WERI-Rb-1 (cell line): ENCODE data around the gene DMRTA2.
A peak's percentile ranks its signal among the peaks of the same experiment; 100 is the strongest.

Experiments
- DNase-seq: peaks from one replicate; pipeline ENCODE4 v3.0.0-alpha.2; 2020
- H3K27ac ChIP-seq: fragments of 250-450 bp; sonication (Bioruptor Pico); 2 replicates; pipeline ENCODE4 v1.5.1; 2020; ENCODE audit warnings: mild to moderate bottlenecking, moderate library complexity
- H3K27me3 ChIP-seq: fragments of 250-450 bp; sonication (Bioruptor Pico); 2 replicates; pipeline ENCODE4 v1.5.1; 2021; ENCODE audit warnings: mild to moderate bottlenecking, low read depth, moderate library complexity; ENCODE audit not compliant: insufficient read depth, severe bottlenecking
- H3K36me3 ChIP-seq: fragments of 250-450 bp; sonication (Bioruptor Pico); 2 replicates; pipeline ENCODE4 v1.5.1; 2020; ENCODE audit warnings: mild to moderate bottlenecking, moderate library complexity
- H3K4me3 ChIP-seq: 2 replicates; pipeline ENCODE4 v1.5.1; 2011; ENCODE audit warnings: low read depth, mild to moderate bottlenecking, control low read depth, low read length
- H3K9me3 ChIP-seq: fragments of 250-450 bp; sonication (Bioruptor Pico); 2 replicates; pipeline ENCODE4 v1.5.1; 2021; ENCODE audit warnings: mild to moderate bottlenecking, moderate library complexity; ENCODE audit not compliant: severe bottlenecking
- TF ChIP-seq, protein P1 (sequence below): IDR thresholded peaks from 2 replicates; pipeline ENCODE4 v1.5.1; 2011; ENCODE audit warnings: low read depth, mild to moderate bottlenecking, control low read depth, inconsistent platforms, low read length

DMRTA2 gene

GRCh38 chr1:50421768-50422674 lies 1.2 kb downstream of the DMRTA2 start:
- peaks cover 55% of the 10 kb centered on the region for H3K27me3 ChIP-seq
- TF ChIP-seq, protein P1, sequence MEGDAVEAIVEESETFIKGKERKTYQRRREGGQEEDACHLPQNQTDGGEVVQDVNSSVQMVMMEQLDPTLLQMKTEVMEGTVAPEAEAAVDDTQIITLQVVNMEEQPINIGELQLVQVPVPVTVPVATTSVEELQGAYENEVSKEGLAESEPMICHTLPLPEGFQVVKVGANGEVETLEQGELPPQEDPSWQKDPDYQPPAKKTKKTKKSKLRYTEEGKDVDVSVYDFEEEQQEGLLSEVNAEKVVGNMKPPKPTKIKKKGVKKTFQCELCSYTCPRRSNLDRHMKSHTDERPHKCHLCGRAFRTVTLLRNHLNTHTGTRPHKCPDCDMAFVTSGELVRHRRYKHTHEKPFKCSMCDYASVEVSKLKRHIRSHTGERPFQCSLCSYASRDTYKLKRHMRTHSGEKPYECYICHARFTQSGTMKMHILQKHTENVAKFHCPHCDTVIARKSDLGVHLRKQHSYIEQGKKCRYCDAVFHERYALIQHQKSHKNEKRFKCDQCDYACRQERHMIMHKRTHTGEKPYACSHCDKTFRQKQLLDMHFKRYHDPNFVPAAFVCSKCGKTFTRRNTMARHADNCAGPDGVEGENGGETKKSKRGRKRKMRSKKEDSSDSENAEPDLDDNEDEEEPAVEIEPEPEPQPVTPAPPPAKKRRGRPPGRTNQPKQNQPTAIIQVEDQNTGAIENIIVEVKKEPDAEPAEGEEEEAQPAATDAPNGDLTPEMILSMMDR = no peak
- no peak overlapping the region for H3K27ac ChIP-seq
- no peaks in the 10 kb centered on the region for H3K36me3 ChIP-seq
- DNase-seq = no peak
- H3K4me3 ChIP-seq = no peak overlapping the region
- H3K9me3 ChIP-seq = peaks cover 7% of the 10 kb centered on the region

DNA sequence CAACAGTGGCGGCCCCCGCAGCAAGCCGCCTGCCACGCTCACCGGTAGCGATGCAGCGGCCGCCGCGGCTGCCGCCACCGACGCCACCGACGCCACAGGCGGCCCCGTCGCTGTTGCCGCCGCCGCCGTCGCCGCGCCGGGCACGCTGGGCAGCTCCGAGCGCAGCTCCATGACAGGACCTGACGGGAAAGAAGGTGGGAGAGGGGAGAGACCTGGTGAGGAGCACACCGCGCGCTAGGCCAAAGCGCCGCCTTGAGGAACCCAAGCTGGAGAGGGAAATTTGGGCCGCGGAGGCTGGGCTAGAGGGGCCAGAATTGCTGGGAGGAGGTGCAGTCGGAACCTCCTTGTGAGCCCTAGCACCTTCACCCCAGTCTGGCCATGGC lies 1.9 kb downstream of the DMRTA2 start:
- H3K36me3 ChIP-seq = no peaks in the 10 kb centered on the region
- no peak for DNase-seq
- TF ChIP-seq, protein P1 = no peak
- H3K27ac ChIP-seq = no peak overlapping the region
- peaks cover 7% of the 10 kb centered on the region for H3K9me3 ChIP-seq
- no peak overlapping the region for H3K4me3 ChIP-seq
- H3K27me3 ChIP-seq = peaks cover 55% of the 10 kb centered on the region

- DNase-seq = no peak
- H3K27me3 ChIP-seq = peaks cover 55% of the 10 kb centered on the region
- no peak overlapping the region for H3K4me3 ChIP-seq
- no peak overlapping the region for H3K27ac ChIP-seq
- no peaks in the 10 kb centered on the region for H3K36me3 ChIP-seq
- peaks cover 7% of the 10 kb centered on the region for H3K9me3 ChIP-seq
- TF ChIP-seq, protein P1 = no peak
These were observed 2.4 kb downstream of the DMRTA2 start for GRCh38 chr1:50420689-50421365.

DNA sequence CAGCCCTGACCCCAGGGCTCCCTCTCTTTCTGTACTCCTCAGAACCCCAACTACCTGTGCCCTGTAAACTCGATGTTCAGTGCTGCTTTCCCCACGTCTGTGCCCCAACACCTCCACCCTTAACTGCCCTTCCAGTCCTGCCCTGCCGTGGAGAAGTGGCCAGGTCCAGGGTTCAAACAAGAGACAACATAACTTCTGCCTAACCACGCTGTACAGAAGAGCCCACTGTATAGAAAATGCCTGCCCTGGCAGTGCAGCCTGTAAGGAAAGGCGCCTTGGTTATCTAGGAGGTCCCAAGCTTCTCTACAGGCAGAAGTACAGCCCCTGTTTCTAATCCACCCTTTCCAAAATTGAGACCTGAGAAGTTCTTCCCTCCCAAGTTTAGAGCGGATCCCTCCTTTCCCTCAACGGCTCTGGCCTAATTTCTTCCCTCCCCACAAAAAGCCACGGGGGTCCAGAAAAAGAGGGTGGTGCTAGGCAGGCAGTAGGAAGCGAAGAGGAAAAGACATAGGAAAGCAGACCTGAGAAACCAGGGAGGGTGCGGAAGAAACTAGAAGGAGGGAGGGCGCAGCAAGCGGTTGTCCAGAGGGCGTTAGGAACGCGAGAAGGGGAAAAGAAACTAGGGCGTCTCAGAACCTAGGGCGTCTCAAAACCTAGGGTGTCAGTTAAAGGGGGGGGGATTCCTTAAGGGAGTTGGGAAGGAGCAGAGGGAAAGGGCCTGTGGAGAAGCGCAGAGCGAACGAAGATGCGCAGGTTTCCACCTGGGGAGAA lies 3.2 kb downstream of the DMRTA2 start:
- H3K4me3 ChIP-seq = no peak overlapping the region

GRCh38 chr1:50419192-50419906 lies 3.9 kb downstream of the DMRTA2 start:
- Histone ChIP-seq H3K27ac (no peak overlapping the region), H3K27me3 (peaks cover 42% of the 10 kb centered on the region), H3K4me3 (peak overlapping the region; percentile 32), H3K9me3 (peaks cover 10% of the 10 kb centered on the region), H3K36me3 (no peaks in the 10 kb centered on the region)
- peak; percentile 41 for DNase-seq
- TF ChIP-seq, protein P1 = no peak

More for the DNA sequence above, 3.2 kb downstream of the DMRTA2 start:
- no peaks in the 10 kb centered on the region for H3K36me3 ChIP-seq
- H3K27me3 ChIP-seq = peaks cover 50% of the 10 kb centered on the region
- DNase-seq = no peak
- TF ChIP-seq, protein P1 = no peak
- peaks cover 13% of the 10 kb centered on the region for H3K9me3 ChIP-seq
- H3K27ac ChIP-seq = no peak overlapping the region
